Neural cell (in vitro differentiated cells): ENCODE data around the gene GOT1.

Source experiments
- EP300 ChIP-seq: fragments of 450-650 bp; conservative IDR thresholded peaks from 2 replicates; pipeline ENCODE4 v1.6.1; 2014; ENCODE audit warnings: antibody characterized with exemption, mild to moderate bottlenecking, moderate library complexity; ENCODE audit not compliant: poor library complexity, severe bottlenecking
- EZH2 ChIP-seq: fragments of 200-600, 300-800 bp; shearing (Covaris generic), sonication (generic); IDR thresholded peaks from 2 replicates; pipeline ENCODE4 v1.6.1; 2014; ENCODE audit warnings: antibody characterized with exemption, low read length, borderline replicate concordance, mild to moderate bottlenecking; ENCODE audit not compliant: insufficient read depth, poor library complexity, severe bottlenecking
- MXI1 ChIP-seq: fragments of 450-650 bp; conservative IDR thresholded peaks from 2 replicates; pipeline ENCODE4 v1.6.1; 2014; ENCODE audit warnings: antibody characterized with exemption, mild to moderate bottlenecking; ENCODE audit not compliant: poor library complexity, severe bottlenecking
- POLR2AphosphoS5 ChIP-seq: IDR thresholded peaks from 2 replicates; pipeline ENCODE4 v1.6.1; 2012
- RAD21 ChIP-seq: fragments of 450-650 bp; conservative IDR thresholded peaks from 2 replicates; pipeline ENCODE4 v1.6.1; 2014; ENCODE audit warnings: antibody characterized with exemption, mild to moderate bottlenecking, moderate library complexity
- REST ChIP-seq: IDR thresholded peaks from 2 replicates; pipeline ENCODE4 v1.6.1; 2012; ENCODE audit warnings: borderline replicate concordance
- TF ChIP-seq, protein P1 (sequence below): fragments of 450-650 bp; IDR thresholded peaks from 2 replicates; pipeline ENCODE4 v1.5.1; 2014; ENCODE audit warnings: antibody characterized with exemption, mild to moderate bottlenecking, moderate library complexity; ENCODE audit not compliant: poor library complexity, severe bottlenecking

GRCh38 chr10:99451499-99451788, 21.0 kb upstream of the GOT1 start:
- TF ChIP-seq REST, result no peak
- TF ChIP-seq, protein P1, sequence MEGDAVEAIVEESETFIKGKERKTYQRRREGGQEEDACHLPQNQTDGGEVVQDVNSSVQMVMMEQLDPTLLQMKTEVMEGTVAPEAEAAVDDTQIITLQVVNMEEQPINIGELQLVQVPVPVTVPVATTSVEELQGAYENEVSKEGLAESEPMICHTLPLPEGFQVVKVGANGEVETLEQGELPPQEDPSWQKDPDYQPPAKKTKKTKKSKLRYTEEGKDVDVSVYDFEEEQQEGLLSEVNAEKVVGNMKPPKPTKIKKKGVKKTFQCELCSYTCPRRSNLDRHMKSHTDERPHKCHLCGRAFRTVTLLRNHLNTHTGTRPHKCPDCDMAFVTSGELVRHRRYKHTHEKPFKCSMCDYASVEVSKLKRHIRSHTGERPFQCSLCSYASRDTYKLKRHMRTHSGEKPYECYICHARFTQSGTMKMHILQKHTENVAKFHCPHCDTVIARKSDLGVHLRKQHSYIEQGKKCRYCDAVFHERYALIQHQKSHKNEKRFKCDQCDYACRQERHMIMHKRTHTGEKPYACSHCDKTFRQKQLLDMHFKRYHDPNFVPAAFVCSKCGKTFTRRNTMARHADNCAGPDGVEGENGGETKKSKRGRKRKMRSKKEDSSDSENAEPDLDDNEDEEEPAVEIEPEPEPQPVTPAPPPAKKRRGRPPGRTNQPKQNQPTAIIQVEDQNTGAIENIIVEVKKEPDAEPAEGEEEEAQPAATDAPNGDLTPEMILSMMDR, result no peak
- no peak for TF ChIP-seq POLR2AphosphoS5
- no peak for TF ChIP-seq EZH2
- TF ChIP-seq EP300, result no peak
- no peak for TF ChIP-seq RAD21
- TF ChIP-seq MXI1, result no peak
